Gastrocnemius medialis (tissue), 4 donors: ENCODE results near the gene ARV1.

Experiments
- POLR2A ChIP-seq, 2 donors: fragments of 450-650 bp; IDR thresholded peaks; one replicate each; pipeline ENCODE4 v1.6.1; 2017; ENCODE audit warnings: antibody characterized with exemption in 2 of 2, mild to moderate bottlenecking in 2 of 2, moderate library complexity in 2 of 2
- TF ChIP-seq, protein P1 (sequence below), 5 experiments: fragments of 450-650 bp in 3 of 5; fragments of 200-600 bp in 2 of 5; sonication (generic) in 2 of 5; IDR thresholded peaks in 4 of 5; conservative IDR thresholded peaks in 1 of 5; 1 replicate in 4 of 5; 2 replicates in 1 of 5; pipeline ENCODE4 v1.5.1; 2016 to 2019; ENCODE audit warnings: antibody characterized with exemption in 5 of 5, mild to moderate bottlenecking in 3 of 5, moderate library complexity in 3 of 5

DNA sequence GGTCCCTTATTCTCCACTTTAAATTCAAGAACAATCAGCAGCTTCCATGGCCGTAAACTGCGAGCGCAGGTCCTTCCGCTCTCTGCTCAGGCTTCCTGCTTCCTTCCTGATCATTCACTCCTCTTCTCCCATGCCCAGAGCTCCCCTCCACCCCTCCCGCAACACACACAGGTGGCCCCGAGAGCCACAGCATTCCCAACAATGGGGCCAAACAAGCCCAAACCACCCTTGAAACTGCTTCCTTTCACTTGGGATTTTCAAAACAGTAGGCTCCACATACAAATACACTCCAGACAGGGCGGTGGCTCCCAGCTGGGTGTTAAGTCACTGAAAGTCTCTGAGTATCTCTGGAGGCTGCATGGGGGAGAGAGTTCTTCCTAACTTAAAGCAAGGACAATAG lies 49.8 kb downstream of the ARV1 start:
- TF ChIP-seq, protein P1, sequence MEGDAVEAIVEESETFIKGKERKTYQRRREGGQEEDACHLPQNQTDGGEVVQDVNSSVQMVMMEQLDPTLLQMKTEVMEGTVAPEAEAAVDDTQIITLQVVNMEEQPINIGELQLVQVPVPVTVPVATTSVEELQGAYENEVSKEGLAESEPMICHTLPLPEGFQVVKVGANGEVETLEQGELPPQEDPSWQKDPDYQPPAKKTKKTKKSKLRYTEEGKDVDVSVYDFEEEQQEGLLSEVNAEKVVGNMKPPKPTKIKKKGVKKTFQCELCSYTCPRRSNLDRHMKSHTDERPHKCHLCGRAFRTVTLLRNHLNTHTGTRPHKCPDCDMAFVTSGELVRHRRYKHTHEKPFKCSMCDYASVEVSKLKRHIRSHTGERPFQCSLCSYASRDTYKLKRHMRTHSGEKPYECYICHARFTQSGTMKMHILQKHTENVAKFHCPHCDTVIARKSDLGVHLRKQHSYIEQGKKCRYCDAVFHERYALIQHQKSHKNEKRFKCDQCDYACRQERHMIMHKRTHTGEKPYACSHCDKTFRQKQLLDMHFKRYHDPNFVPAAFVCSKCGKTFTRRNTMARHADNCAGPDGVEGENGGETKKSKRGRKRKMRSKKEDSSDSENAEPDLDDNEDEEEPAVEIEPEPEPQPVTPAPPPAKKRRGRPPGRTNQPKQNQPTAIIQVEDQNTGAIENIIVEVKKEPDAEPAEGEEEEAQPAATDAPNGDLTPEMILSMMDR (IDR thresholded peaks at IDR 0.05 in 4 of 5, conservative IDR thresholded peaks at IDR 0.05 in 1 of 5) = no peak
- TF ChIP-seq POLR2A (IDR thresholded peaks at IDR 0.05) = no peak
